OCI-M1 (cell line): ENCODE results near the gene LMF1.

ENCODE experiments used
- DNase-seq: peaks from one replicate; lab custom pipeline; 2025; lab: John Stamatoyannopoulos, UW

LMF1 gene

DNA sequence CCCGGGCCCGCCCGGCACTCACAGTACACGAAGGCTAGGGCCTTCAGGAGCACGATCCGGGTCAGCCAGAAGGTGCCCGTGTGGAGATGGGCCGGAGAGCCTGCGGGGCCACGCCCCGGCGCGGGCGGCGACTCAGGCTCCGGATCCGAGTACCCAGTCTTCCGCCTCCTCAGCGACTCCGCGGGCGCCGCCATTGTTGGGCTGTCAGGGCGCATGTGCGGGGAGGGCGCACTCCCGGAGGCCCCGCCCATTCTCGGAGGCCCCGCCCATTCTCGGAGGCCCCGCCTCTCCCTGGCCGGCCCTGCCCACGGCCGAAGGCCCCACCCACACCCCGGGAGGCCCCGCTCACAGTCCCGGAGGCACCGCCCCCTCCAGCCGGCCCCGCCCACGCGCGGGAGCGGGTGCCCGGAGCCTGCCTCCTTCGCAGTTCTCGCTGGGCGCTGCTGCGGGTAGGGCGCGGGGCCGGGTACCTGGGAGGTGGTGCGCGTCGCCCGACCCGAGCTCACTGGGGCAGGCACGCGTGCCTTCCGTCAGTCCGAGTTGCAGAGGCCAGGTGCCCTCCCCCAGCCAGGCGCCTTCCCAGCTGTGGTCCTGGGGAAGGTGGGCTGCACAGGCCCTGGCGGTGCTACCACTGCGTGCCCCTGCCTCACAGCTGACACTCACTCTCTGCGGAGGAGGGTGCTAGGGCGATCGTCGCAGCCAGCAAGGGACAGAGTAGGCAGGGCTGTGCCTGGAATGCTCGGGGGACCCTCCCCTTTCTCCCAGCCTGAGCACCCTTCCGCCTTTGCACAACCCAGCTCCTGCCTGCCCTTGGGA is at the start of gene LMF1:
Gene LMF1 (minus strand): TSS at position 219 of the 816 bp plus-strand sequence. CDS start 4 bp downstream, at position 215.
- DNase-seq, result peak; percentile 94

DNA sequence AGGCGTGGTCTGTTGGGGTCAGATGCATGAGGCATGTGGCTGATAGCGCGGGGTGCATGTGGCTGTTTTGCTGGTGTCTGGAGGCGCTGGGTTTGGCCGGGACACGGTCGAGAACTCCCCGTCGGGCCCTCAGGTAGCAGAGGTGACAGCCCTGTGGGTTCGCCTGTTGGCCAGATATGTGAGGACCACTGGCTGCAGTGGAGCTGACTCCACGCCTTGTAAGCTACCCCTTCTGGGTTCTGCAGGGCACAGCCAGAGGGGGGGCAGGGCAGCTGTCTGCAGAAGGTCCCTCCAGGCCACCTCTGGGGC is 49.3 kb upstream of the LMF1 start:
- no peak for DNase-seq

DNA sequence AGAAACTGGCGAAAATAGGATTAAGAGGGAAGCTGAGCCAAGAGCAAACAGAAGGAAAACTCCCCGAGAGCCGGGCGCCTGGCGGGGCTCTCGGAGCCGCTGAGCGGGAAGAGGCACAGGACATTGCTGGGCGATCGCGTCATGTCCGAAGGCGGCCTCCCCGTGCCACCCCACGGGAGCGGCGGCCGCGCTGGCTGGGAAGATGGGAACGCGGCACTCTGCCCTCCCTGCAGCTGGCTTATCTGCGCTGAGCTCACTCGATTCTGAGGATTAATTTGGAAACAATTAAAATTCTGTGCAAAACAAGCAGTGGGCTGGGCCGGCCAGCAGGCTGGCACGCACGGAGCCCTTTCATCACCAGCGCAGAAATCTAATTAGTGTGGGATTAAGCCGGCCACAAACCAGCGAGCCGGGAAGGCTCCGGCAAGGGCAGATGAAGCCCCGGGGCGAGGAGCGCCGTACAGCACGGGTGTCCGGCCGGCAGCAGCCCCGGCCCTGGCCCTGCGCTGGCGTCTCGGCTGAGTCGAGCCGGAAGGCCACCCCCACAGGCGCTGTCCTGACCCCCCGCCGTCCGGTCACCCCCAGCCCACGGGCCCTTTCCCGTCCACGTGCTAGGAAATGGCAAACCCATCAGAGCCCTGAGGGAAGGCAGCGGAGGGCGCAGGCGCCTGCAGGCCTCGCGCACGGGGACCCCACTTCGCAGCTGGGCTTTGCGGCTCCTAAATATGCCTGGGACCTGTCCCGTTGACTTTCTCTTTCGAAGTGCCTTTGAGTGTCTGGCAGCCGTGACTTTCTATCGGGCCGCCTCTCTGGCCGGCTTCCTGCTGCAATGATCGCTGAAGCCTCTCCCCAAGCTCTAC is 48.7 kb upstream of the LMF1 start:
- no peak for DNase-seq

DNA sequence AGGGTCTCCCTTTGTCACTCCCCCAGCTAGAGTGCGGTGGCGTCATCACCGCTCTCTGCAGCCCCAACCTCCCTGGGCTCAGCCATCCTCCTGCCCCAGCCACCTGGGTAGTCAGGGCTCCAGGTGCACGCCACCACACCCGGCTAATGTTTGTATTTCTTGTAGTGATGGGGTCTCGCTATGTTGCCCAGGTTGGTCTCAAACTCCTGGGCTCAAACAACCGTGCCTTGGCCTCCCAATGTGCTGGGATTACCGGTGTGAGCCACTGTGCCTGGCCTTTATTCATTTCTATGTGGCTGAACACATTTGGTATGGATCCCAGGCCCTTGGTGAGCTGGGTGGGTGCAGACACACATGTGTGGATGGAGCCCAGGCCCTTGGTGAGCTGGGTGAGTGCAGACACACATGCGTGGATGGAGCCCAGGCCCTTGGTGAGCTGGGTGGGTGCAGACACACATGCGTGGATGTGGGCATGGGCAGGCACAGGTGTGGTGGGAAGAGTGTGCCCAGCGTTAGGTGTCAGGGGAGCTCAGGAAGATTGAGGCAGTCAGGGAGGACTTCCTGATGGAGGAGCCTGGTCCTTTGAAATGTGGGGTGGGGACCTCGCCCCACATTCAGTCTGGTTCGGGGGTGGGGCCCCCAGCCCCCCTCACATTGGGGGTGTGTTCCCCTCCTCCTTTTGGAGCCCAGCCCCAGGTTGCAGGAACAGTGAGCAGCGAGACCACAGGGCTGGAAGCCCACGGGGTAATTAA is 47.8 kb upstream of the LMF1 start:
- no peak for DNase-seq

DNA sequence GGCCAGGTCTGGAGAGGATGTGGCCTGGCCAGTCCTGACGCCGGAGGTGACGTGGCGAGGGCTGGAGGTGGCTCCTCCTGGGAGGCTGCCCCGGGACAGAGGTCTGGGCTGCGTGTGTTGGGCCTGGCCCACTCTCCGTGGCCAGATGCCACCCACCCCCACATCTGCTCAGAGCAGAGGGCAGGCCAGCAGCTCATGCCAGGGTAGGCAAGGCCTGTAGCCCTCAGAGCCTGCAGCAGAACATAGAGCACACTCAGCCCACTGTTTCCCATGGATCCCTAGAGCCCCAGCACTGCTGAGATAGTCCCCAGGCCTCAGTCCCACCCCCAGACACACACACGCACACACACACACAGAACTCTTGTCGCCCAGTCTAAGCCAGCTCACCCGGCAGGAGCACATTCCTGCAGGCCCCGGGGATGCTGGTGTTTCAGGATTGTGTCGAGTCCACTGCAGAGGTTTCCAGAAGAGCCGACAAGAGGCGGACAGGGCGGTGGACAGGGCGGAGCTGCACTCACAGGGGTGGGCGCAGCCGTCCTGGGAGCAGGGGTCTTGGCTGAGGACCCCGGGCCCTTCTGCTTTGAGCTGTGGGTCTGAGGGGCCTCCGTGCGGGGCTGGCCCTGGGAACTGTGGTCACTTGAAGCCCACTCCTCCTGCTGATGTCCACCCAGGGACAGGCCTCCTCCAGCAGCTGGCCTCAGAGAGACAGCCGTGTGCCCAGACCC is 44.1 kb upstream of the LMF1 start:
- no peak for DNase-seq

DNA sequence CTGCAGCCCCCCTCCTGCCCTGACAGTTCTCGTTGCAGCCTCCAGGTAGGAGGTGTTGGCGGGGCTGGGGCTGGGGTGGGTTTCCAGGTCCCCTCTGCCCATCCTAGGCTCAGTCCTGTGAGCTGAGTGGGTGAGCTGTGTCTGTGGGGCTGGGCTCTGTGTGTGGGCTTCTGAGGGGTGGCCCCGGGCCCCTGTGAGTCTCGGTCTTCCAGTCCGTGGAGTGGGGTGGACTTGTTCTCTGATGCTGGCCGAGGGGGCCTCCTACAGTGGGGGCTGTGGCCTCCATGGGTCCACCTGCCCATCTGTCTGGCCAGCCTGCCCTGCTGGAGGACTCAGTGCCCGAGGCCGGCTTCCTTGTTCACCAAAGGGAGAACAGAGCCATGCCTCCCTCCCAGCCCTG is 43.4 kb upstream of the LMF1 start:
- no peak for DNase-seq

DNA sequence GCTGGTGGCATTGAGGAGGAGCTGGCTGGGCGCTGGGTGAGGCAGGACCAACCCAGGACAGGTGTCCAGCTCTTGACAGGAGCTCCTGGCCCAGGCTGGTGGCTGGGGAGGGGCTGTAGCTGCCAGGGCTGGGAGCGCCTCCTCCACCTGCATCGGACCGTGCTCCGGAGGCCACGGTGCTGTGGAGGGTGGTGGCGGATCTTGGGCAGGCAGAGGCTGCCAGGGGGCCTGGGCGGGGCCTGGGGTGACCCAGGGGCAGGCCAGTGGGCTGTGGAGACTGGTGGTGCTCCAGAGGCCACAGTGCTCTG is 42.8 kb upstream of the LMF1 start:
- no peak for DNase-seq

DNA sequence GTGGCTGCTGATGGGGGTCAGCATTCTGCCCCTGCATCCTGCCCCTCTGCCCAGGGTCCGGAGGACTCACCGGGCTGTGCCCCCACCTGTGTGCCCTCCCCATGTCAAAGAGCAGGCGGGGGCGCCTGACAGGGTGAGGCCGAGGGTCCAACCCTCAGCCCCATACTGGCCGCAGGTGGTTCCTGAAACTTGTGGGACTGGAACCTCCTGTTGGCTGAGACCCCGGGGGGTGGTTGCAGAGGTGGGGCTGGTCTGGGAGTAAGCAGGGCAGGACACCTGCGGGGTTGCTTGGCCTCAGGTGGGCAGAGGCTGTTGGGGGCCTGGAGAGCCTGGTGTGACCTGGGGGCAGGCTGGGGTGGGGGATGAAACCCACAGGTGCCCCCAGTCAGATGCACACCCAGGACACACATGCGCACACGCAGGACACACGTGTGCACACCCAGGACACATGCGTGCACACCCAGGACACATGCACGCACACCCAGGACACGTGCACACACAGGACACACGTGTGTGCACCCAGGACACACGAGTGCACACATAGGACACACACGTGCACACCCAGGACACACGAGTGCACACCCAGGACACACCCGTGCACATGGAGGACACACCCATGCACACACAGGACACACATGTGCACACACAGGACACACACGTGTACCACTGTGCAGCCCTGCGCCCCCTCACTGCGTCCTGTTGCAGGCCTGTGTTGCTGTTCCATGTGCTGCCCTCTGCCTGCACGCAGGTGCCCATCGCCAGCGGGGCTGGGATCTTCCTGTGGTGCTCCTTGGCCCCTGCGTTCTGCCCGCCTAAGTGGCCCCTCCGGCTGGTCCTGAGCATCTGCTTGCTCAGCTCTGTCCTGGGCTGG is 42.2 kb upstream of the LMF1 start:
- no peak for DNase-seq

DNA sequence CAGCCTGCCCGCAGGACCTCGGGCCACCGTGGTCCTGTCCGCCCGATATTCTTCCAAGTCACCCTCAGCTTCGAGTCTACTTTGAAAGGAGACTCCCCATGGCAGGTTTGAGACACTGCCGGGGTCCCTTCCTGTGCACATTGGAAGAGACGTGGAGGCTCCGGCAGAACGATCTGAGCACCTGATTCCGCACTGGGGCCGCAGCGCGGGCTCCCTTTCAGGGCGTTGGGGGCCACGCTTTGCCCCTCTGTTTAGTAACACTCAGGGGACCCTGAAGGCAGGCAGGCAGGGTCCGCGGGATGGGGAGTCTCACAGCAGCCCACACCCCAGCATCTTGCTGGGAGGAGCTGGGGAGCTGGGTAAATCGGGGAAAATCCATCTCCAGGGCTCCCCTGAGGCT is 41.4 kb upstream of the LMF1 start:
- DNase-seq, result no peak

DNA sequence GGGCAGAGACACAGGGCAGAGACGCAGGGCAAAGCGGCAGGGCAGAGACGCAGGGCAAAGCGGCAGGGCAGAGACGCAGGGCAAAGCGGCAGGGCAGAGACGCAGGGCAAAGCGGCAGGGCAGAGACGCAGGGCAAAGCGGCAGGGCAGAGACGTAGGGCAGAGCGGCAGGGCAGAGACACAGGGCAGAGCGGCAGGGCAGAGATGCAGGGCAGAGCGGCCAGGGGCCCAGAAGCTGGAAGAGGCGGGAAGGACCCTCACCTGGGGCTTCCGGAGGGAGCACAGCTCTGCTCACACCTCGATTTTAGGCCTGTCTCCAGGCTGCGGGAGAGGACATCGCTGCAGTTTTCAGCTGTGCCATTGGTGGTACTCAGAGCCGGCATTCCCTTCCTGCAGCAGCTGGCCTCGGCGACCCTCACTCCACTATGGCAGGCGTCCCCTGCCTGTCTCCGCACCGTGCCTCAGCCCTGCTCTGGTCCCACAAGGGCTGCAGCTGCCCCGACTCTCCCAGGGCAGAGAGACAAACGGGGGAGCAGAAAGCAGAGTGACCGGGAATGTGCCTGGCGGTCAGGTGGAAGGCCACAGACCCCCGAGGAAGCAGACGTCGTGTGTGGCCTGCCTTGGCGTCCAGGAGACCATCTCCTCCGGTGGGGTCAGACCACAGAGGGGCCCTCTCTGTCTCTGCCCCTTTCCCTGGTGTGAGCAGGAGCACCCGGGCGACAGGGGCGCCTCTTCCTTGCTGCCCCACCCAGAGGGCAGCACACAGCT is 40.7 kb upstream of the LMF1 start:
- no peak for DNase-seq

DNA sequence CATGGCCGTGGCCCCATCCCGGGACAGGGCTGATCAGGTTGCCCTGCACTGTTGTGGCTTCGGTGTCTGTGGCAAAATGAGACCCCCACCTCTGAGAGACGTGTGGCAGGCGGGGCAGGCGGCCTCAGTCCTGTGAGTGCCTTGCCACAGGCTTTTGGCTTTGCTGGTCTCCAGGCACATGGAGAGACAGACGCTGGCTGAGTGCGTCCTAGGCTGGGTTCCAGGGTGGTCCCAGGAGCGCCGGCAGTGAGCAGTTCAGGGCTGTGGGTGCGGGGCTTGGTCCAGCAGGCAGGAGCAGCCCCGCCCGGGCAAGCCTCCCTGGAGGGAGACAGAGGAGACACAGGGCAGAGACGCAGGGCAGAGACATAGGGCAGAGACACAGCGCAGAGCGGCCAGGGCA is 40.0 kb upstream of the LMF1 start:
- no peak for DNase-seq

DNA sequence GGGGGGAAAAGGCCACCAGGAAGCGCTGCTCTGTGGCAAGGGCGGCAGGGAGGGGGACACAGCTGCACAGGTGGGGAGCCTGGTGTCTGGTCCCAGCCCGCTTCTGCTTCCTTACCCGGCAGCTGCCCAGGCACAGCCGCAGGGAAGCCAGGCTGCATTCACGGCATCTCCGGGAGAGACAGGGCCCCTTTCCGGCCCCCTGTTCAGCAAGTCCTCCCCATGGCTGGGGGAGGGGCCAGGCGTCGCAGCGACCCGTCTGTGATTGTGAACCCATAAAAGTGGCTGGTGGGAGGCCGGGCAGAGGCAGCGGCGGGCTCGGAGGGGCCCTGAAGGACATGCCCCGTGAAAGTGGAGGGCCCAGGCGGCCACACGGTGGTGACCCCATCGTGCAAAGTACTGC is 39.5 kb upstream of the LMF1 start:
- no peak for DNase-seq

DNA sequence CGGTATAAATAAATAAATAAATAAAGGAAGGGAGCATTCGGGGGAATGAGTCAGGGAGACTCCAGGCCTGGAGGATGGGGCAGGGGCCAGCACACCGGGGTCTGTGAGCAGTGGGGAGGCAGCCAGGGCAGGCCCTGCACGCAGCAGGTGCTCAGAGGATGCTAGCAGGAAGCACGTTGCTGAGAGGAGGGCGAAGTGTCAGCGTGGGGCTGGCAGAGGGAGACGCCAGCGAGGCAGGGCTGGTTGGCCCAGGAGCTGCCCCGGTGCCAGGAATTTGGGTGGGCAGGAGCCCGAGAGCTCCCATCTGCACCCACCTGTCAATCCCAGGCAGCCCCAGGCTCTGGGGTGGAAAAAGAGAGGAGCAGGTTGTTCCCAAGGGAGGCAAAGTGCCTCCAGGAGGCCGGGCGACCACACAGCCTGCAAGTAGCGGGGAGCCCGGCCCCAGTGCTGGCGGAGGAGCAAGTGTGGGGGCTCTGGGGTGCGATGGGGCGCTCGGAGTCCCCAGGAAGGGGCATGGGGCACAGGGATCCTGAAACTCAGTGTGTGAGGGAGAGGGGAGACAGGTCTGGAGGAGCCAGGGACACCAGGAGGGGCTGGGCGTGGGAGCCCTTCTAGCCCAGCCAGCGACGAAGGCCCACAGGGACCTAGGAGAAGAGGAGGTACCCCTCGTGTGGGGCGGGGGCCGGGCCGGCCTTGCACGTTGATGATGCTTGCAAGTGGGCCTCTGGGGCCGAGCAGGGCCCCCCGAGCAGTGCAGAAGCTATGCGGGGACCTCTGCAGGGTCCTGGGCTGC is 38.8 kb upstream of the LMF1 start:
- no peak for DNase-seq

DNA sequence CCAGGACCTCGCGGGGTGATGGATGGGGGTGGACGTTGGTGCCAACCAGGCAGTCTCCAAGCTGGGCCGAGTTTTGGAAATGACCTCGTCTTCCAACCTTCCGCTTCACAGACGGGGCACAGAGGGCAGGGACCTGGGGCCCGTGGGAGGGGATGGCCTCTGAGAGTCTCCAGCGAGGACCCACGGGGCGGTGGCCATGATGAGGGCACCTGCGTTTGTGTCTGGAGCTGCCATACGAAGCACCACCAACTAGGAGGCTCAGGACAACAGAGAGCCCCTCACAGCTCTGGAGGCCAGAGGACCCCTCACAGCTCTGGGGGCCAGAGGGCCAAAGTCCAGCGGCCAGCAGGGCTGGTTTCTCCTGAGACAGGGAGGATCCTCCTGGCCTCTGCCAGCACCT is 37.3 kb upstream of the LMF1 start:
- DNase-seq, result no peak

DNA sequence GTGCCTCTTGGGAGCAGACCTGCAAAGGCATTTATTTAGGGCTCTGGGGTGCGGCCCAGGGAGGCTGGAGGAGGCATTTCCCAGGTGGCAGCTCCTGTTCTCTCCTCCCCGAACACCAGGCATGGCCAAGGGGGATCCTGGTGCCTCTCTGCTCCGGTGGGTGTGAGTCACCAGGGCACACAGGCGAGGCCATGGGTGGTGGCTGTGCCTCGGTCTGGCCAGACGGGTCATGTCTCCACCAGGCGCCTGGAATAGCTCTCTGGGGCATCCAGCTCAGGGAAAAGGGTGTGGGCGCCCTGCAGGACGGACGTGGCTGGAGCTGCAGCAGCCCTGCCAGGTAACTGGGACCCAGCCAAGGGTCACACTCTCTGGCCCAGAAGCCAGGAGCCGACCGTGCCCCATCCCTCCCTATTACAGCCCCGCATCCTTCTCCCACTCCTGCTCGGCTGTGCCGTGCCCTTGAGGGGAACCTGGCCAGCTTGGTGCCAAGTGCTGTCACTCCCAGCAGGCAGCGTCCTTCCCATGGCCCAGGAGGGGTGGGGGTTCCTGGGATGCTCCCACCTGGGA is 36.6 kb upstream of the LMF1 start:
- no peak for DNase-seq

DNA sequence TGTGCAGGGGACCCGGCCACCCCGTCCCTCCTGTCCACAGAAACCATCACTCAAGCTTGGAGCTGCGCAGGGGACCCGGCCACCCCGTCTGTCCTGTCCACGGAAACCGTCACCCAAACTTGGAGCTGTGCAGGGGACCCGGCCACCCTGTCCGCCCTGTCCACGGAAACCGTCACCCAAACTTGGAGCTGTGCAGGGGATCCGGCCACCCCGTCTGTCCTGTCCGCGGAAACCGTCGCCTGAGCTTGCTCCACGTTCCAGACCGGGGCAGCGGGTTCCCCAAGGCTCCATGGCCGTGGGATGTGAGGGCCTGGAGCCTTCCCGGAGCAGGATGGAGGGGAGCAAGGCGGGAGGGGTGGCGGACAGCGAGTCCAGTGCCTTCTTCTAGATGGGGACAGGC is 36.0 kb upstream of the LMF1 start:
- no peak for DNase-seq

DNA sequence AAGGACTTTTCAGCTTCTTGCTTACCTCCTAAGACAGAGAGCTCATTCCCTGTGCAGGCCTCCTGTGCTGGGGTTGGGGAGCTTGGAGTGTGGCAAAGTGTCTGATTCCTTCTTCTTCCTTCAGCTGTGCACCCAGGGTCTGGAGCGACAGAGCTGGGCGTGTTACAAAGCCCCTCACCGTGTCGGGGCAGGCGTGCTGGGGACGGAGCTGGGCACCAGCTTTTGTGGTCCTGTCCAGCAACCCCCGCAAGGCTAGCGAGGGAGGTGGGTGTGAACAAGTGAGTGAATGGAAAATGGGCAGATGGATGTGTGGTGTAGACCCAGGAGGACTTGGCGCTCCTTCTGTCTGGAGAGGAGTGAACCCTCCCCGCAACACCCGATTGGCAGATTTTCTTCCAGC is 34.5 kb upstream of the LMF1 start:
- DNase-seq, result no peak

DNA sequence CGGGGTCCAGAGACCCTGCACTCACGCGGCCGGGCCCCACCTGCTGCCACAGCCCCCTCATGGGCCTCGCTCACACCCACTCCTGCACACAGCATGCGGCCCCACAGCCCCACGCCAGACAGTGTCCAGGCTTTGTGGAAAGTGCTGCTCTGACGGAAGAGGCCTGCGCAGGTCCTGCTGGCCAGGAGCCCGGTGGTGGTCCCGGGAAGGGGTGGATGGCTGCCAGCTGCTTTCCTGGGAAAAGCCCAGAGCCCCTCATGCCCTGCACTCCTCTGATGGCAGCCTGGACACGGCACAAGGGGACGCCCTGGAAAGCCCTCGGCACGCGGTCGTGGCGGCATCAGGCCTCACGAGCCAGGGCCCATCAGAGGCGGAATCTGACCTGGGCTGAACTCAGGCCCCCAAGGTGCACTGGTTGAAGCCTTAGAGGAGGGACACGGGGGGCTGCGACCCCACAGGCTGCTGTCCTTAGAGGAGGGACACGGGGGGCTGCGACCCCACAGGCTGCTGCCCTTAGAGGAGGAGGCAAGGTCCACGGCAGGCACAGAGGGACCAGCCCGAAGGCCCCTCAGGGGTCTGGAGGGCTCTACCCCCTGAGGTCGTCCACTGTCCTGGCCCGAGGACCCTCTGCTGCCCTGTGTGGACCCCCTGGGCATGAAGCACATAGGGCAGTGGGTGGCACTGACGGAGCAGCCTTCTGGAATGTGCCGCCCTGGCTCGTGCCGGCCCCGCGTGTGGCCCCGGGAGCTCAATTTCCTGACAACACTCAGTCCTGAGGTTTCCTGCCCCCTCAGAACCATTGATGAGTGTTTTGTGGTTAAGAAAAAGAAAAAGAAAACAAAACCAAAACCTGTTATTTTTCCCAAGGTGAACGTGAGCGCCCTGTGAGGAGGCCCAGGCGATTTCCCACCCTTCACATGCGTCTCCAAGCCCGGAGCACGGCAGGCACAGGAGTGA is 32.9 kb upstream of the LMF1 start:
- no peak for DNase-seq
